Measurements from ENCODE around the gene OR2L8.

Gene OR2L8

GRCh38 chr1:247913786-247914185, 34.9 kb upstream of the OR2L8 start:
- H3K27me3 ChIP-seq (ENCODE audit: insufficient read depth, poor library complexity, severe bottlenecking): no peaks in the 10 kb centered on the region
- H3K4me3 ChIP-seq (replicated peaks; ENCODE audit: insufficient read depth, low read length): no peak overlapping the region
- H3K27ac ChIP-seq (replicated peaks): no peak overlapping the region
- no peak for TF ChIP-seq CTCF (IDR thresholded peaks at IDR 0.05; ENCODE audit: insufficient read depth, low read length)
- no peak for TF ChIP-seq REST (IDR thresholded peaks at IDR 0.05; ENCODE audit: insufficient replicate concordance, low read depth)
- TF ChIP-seq GABPA (IDR thresholded peaks at IDR 0.05; ENCODE audit: low read depth): no peak
- TF ChIP-seq SPI1 (IDR thresholded peaks at IDR 0.05; ENCODE audit: borderline replicate concordance, low read depth): no peak
- no peak for TF ChIP-seq POLR2AphosphoS5 (IDR thresholded peaks at IDR 0.05; ENCODE audit: low read depth)
- no peak for DNase-seq (ENCODE audit: low read depth in 1 of 2, low spot score in 1 of 2)

- DNase-seq (ENCODE audit: low read depth in 1 of 2, low spot score in 1 of 2): no peak
- Histone ChIP-seq H3K27me3 (ENCODE audit: insufficient read depth, poor library complexity, severe bottlenecking) (no peaks in the 10 kb centered on the region), H3K27ac (replicated peaks) (no peak overlapping the region), H3K4me3 (replicated peaks; ENCODE audit: insufficient read depth, low read length) (no peak overlapping the region)
- no peak for TF ChIP-seq SPI1 (IDR thresholded peaks at IDR 0.05; ENCODE audit: borderline replicate concordance, low read depth)
Observed at GRCh38 chr1:247914941-247915662, 33.6 kb upstream of the OR2L8 start.

- DNase-seq (ENCODE audit: low read depth in 1 of 2, low spot score in 1 of 2): no peak
- H3K27ac ChIP-seq (replicated peaks): no peak within 1 kb of the TSS
- H3K4me3 ChIP-seq (replicated peaks; ENCODE audit: insufficient read depth, low read length): no peak within 1 kb of the TSS
- no peak for TF ChIP-seq GABPA (IDR thresholded peaks at IDR 0.05; ENCODE audit: low read depth)
- TF ChIP-seq POLR2AphosphoS5 (IDR thresholded peaks at IDR 0.05; ENCODE audit: low read depth): no peak
- no peak for TF ChIP-seq REST (IDR thresholded peaks at IDR 0.05; ENCODE audit: insufficient replicate concordance, low read depth)
- no peak for TF ChIP-seq CTCF (IDR thresholded peaks at IDR 0.05; ENCODE audit: insufficient read depth, low read length)
- no peak for TF ChIP-seq SPI1 (IDR thresholded peaks at IDR 0.05; ENCODE audit: borderline replicate concordance, low read depth)
- peaks cover 2% of the 10 kb centered on the region for H3K27me3 ChIP-seq (ENCODE audit: insufficient read depth, poor library complexity, severe bottlenecking)
Observed at GRCh38 chr1:247919952-247920351, 28.7 kb upstream of the OR2L8 start, which contains the start of gene OR2T8. OR2T8 (plus strand) TSS chr1:247920252; CDS start chr1:247921018, 766 bp downstream.

GRCh38 chr1:247923941-247924340, 24.7 kb upstream of the OR2L8 start:
- no peak overlapping the region for H3K4me3 ChIP-seq (replicated peaks; ENCODE audit: insufficient read depth, low read length)
- DNase-seq (ENCODE audit: low read depth in 1 of 2, low spot score in 1 of 2): no peak
- no peak overlapping the region for H3K27ac ChIP-seq (replicated peaks)
- TF ChIP-seq CTCF (IDR thresholded peaks at IDR 0.05; ENCODE audit: insufficient read depth, low read length) (no peak), POLR2AphosphoS5 (IDR thresholded peaks at IDR 0.05; ENCODE audit: low read depth) (no peak), REST (IDR thresholded peaks at IDR 0.05; ENCODE audit: insufficient replicate concordance, low read depth) (no peak), GABPA (IDR thresholded peaks at IDR 0.05; ENCODE audit: low read depth) (no peak), SPI1 (IDR thresholded peaks at IDR 0.05; ENCODE audit: borderline replicate concordance, low read depth) (no peak)
- H3K27me3 ChIP-seq (ENCODE audit: insufficient read depth, poor library complexity, severe bottlenecking): peaks cover 2% of the 10 kb centered on the region
